ENCODE measurements around the gene STKLD1. TPM values are rescaled to one million over a fixed set of nuclear protein-coding genes. Genes with fewer than 3 reads are reported as not detected.

The STKLD1 gene
- total RNA-seq, 6 experiments from 2014 or later, result 0.46 to 1.4 (median 0.68) TPM

DNA sequence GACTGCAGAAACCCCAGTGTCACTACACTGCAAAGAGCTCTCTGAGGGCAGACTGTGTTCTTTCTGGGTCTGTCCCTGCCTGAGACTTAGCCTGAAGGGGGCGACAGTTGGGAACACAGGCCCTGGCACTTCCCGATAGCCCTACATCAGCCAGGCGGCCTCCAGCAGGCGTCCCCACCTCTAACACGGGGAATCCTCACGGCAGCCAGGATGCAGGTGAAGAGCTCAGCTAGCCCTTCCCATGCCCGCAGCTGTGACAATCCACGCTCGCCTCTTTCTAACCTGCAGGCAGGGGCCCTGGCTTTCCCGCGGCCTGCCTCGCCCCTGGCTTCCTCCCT lies 34.1 kb upstream of the STKLD1 start:
- Mint-ChIP-seq H3K36me3 (ENCODE audit: low read depth) (peaks cover 11% of the 10 kb centered on the region), H3K27me3 (ENCODE audit: insufficient read depth) (no peaks in the 10 kb centered on the region)

GRCh38 chr9:133342570-133342969 lies 33.6 kb upstream of the STKLD1 start:
- Mint-ChIP-seq H3K9me3 (no peaks in the 10 kb centered on the region), H3K27ac (no peak overlapping the region), H3K36me3 (ENCODE audit: low read depth) (peaks cover 11% of the 10 kb centered on the region), H3K27me3 (ENCODE audit: insufficient read depth) (no peaks in the 10 kb centered on the region), H3K4me3 (no peak overlapping the region), H3K4me1 (ENCODE audit: low read depth) (peaks cover 11% of the 10 kb centered on the region)
- no peak for DNase-seq
- peak; percentile 43; the same call in 1 of the 2 replicates for TF ChIP-seq CTCF (IDR thresholded peaks at IDR 0.05)

More for the DNA sequence above, 34.1 kb upstream of the STKLD1 start:
- DNase-seq, result no peak
- Mint-ChIP-seq H3K4me1 (ENCODE audit: low read depth) (peaks cover 9% of the 10 kb centered on the region), H3K4me3 (no peak overlapping the region), H3K9me3 (no peaks in the 10 kb centered on the region), H3K27ac (no peak overlapping the region)
- no peak; the same call in 1 of the 2 replicates for TF ChIP-seq CTCF (IDR thresholded peaks at IDR 0.05)

GRCh38 chr9:133344071-133344470 lies 32.1 kb upstream of the STKLD1 start:
- Mint-ChIP-seq H3K4me3 (no peak overlapping the region), H3K9me3 (peaks cover 5% of the 10 kb centered on the region; the same call in 1 of the 2 replicates), H3K36me3 (ENCODE audit: low read depth) (peaks cover 18% of the 10 kb centered on the region), H3K27me3 (ENCODE audit: insufficient read depth) (peaks cover 6% of the 10 kb centered on the region), H3K27ac (no peak overlapping the region), H3K4me1 (ENCODE audit: low read depth) (peaks cover 13% of the 10 kb centered on the region)
- TF ChIP-seq CTCF (IDR thresholded peaks at IDR 0.05), result no peak
- DNase-seq, result no peak

GRCh38 chr9:133344979-133345378 lies 31.2 kb upstream of the STKLD1 start:
- no peak for TF ChIP-seq CTCF (IDR thresholded peaks at IDR 0.05)
- Mint-ChIP-seq H3K4me1 (ENCODE audit: low read depth) (peaks cover 22% of the 10 kb centered on the region), H3K27me3 (ENCODE audit: insufficient read depth) (peaks cover 11% of the 10 kb centered on the region), H3K27ac (no peak overlapping the region), H3K9me3 (peaks cover 8% of the 10 kb centered on the region; the same call in 1 of the 2 replicates), H3K36me3 (ENCODE audit: low read depth) (peaks cover 20% of the 10 kb centered on the region), H3K4me3 (no peak overlapping the region)
- DNase-seq, result no peak

DNA sequence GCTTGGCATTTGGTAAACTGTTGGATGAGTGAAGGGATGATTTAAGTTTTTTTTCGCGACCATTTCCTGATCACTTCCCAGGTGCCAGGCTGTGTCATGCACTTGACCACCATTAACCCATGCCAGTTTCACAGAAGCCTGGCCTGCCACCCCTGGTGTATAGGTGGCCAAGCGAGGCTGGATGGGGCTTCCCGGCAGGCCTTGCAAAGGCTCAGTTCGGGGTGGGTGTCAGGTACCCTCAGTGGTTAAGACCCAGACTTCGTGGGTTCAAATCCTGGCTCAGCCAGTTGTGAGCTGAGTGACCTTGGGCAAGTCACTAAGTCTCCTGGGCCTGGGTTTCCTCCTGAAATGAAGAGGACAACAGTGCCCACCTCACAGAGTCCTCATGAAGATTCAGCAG lies 30.6 kb upstream of the STKLD1 start:
- Mint-ChIP-seq H3K27ac (no peak overlapping the region), H3K9me3 (peaks cover 8% of the 10 kb centered on the region; the same call in 1 of the 2 replicates), H3K27me3 (ENCODE audit: insufficient read depth) (peaks cover 14% of the 10 kb centered on the region), H3K4me3 (no peak overlapping the region), H3K4me1 (ENCODE audit: low read depth) (peaks cover 28% of the 10 kb centered on the region), H3K36me3 (ENCODE audit: low read depth) (peaks cover 26% of the 10 kb centered on the region)
- DNase-seq, result no peak
- TF ChIP-seq CTCF (IDR thresholded peaks at IDR 0.05), result no peak

All from HFFc6 (cell line).